Osteocyte (in vitro differentiated cells): ENCODE results near the gene ZBTB16. TPM values are rescaled to one million over a fixed set of nuclear protein-coding genes. Genes with fewer than 3 reads are reported as not detected.

ENCODE experiments used
- DNase-seq: peaks from one replicate; pipeline ENCODE4 v3.0.0; 2021; ENCODE audit warnings: mixed read lengths; ENCODE audit not compliant: unreplicated experiment; ENCODE audit errors: extremely low spot score
- H3K27ac Mint-ChIP-seq: one replicate; pipeline ENCODE4 v1.8.0; 2021; ENCODE audit warnings: mild to moderate bottlenecking, mixed read lengths; ENCODE audit not compliant: unreplicated experiment
- H3K27me3 Mint-ChIP-seq: one replicate; pipeline ENCODE4 v1.8.0; 2021; ENCODE audit warnings: mixed read lengths; ENCODE audit not compliant: unreplicated experiment
- H3K36me3 Mint-ChIP-seq: one replicate; pipeline ENCODE4 v1.8.0; 2021; ENCODE audit warnings: mixed read lengths; ENCODE audit not compliant: unreplicated experiment
- H3K4me1 Mint-ChIP-seq: one replicate; pipeline ENCODE4 v1.8.0; 2021; ENCODE audit warnings: mixed read lengths; ENCODE audit not compliant: unreplicated experiment
- H3K4me3 Mint-ChIP-seq: one replicate; pipeline ENCODE4 v1.8.0; 2021; ENCODE audit warnings: mild to moderate bottlenecking, moderate library complexity, mixed read lengths; ENCODE audit not compliant: unreplicated experiment
- H3K9me3 Mint-ChIP-seq: one replicate; pipeline ENCODE4 v1.8.0; 2021; ENCODE audit warnings: mixed read lengths; ENCODE audit not compliant: unreplicated experiment
- total RNA-seq: library from RNA; stranded (reverse); gene quantifications from 2 replicates; pipeline ENCODE4 v1.2.1, GENCODE V29; 2021
- TF ChIP-seq, protein P1 (sequence below): fragments of 200-600 bp; sonication (generic); IDR thresholded peaks from 2 replicates; pipeline ENCODE4 v1.5.0; 2021; ENCODE audit warnings: antibody characterized with exemption, mild to moderate bottlenecking, moderate library complexity

Gene ZBTB16
- total RNA-seq, 1 donor from 2014 or later, result 20.3 TPM

DNA sequence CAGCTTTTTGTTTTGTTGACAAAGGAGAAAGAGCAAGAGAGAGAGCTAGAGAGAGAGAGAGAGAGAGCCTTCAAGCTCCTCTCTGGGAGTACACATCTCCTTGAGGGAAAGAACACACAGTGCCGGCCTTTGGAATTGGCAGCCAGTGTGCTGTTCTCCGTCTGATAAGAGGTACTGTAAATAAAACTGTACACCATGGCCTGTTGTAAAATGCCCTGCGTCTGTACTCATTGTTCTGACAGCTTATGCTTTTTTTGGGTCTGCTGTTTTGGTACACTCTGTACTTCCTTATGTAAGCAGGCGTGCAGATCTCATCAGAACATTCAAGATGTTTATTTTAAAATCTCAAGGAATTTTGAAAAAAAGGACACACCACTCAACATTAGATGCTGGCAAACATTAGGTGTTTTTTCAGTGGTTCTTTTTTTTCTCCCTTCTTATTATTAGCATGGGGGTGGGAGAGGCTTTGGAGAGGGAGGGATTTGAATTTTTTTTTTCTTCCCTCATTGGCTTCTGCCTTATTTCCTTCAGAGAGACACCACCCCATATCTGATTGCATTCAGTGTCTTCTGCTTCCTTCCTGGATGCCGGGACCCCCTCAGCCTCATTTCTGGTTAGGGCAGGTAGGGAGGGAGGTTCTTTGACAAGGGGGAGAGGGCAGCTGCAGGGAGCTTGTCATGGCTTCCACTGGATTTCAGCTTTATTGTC, 119.9 kb downstream of the ZBTB16 start:
- Mint-ChIP-seq H3K4me3 (peak overlapping the region; percentile 62), H3K36me3 (no peaks in the 10 kb centered on the region), H3K27me3 (peaks cover 2% of the 10 kb centered on the region), H3K4me1 (peaks cover 51% of the 10 kb centered on the region), H3K27ac (peak overlapping the region; percentile 94), H3K9me3 (no peaks in the 10 kb centered on the region)
- TF ChIP-seq, protein P1, sequence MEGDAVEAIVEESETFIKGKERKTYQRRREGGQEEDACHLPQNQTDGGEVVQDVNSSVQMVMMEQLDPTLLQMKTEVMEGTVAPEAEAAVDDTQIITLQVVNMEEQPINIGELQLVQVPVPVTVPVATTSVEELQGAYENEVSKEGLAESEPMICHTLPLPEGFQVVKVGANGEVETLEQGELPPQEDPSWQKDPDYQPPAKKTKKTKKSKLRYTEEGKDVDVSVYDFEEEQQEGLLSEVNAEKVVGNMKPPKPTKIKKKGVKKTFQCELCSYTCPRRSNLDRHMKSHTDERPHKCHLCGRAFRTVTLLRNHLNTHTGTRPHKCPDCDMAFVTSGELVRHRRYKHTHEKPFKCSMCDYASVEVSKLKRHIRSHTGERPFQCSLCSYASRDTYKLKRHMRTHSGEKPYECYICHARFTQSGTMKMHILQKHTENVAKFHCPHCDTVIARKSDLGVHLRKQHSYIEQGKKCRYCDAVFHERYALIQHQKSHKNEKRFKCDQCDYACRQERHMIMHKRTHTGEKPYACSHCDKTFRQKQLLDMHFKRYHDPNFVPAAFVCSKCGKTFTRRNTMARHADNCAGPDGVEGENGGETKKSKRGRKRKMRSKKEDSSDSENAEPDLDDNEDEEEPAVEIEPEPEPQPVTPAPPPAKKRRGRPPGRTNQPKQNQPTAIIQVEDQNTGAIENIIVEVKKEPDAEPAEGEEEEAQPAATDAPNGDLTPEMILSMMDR, result no peak
- no peak for DNase-seq

DNA sequence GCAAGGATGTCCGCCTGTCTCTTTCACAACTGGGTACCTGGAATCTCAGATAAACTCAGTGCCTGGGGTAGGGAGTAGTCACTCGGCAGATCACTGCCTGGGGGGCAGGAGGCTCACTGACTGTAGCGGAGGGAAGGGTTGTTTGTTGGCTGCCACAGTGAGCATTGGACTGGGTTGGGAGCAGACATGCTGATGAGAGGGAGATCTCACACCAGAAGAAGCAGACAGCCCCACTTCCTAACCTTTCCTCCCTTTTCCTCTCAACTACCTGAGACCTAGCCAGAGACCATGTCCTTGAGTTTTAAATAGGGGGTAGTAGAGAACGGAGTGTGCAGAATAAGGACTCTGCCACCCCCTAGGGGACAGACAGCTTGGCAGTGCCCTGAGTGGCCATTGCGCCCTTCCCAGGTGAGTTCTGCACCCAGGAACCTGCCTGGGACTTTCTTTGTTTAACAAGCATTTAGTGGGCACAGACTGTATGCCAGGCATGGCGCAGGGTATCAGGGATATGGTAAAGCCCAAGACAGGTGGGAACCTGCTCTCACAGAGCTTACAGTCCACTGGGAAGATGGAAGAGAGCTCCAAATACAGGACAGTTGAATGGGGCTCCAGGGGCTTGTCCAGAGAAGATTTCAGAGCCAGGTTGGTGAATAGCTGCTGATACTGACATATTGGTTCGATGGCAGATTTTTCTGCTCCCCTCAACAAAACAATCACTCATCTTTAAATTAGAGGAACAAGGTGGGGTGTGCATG, 121.0 kb downstream of the ZBTB16 start:
- Mint-ChIP-seq H3K27ac (peak overlapping the region; percentile 94), H3K4me3 (peak overlapping the region; percentile 62), H3K27me3 (peaks cover 2% of the 10 kb centered on the region), H3K9me3 (no peaks in the 10 kb centered on the region), H3K36me3 (no peaks in the 10 kb centered on the region), H3K4me1 (peaks cover 49% of the 10 kb centered on the region)
- DNase-seq, result no peak
- TF ChIP-seq, protein P1, result peak; percentile 56

DNA sequence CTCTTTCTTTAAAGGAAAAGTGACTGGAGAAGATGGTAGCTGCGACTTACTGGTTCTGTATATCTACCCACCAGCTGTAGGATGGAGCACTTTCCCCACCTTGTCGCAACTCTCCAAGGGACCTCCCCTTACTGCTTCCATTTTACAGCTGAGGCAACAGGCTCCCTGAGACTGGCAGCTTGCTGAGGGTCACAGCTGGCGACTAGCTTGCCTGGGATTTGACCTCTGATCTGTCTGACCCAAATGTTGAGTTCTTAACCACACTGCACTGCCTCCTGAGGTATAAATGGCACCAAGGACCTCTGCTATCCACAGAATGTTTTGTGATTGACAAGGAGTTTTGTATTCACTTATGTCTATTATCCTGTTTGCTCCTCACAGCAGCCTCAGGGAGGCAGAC, 121.7 kb downstream of the ZBTB16 start:
- H3K27me3 Mint-ChIP-seq, result peaks cover 2% of the 10 kb centered on the region
- TF ChIP-seq, protein P1, result no peak
- H3K4me1 Mint-ChIP-seq, result peaks cover 48% of the 10 kb centered on the region
- no peaks in the 10 kb centered on the region for H3K36me3 Mint-ChIP-seq
- no peak overlapping the region for H3K27ac Mint-ChIP-seq
- no peak for DNase-seq
- no peak overlapping the region for H3K4me3 Mint-ChIP-seq
- H3K9me3 Mint-ChIP-seq, result no peaks in the 10 kb centered on the region

DNA sequence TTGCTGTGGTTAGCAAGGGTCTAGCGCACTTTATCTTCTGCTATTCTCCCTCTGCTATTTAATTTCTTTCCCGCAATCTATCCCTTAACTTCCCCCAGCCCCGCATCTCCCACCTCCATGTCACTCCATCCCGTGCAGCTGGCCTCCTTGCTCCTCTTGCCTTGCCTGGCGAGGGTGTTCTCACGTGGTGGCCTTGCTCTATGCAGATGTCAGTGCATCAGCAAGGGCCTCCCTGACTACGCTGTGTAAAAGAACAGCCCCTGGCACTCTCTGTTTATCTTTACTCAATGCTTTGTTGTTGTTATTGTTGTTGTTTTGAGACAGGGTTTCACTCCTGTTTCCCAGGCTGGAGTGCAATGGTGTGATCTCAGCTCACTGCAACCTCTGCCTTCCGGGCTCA, 122.2 kb downstream of the ZBTB16 start:
- no peaks in the 10 kb centered on the region for H3K9me3 Mint-ChIP-seq
- TF ChIP-seq, protein P1, result no peak
- H3K27ac Mint-ChIP-seq, result no peak overlapping the region
- peaks cover 47% of the 10 kb centered on the region for H3K4me1 Mint-ChIP-seq
- no peak overlapping the region for H3K4me3 Mint-ChIP-seq
- H3K36me3 Mint-ChIP-seq, result peaks cover 2% of the 10 kb centered on the region
- no peak for DNase-seq
- H3K27me3 Mint-ChIP-seq, result peaks cover 2% of the 10 kb centered on the region

DNA sequence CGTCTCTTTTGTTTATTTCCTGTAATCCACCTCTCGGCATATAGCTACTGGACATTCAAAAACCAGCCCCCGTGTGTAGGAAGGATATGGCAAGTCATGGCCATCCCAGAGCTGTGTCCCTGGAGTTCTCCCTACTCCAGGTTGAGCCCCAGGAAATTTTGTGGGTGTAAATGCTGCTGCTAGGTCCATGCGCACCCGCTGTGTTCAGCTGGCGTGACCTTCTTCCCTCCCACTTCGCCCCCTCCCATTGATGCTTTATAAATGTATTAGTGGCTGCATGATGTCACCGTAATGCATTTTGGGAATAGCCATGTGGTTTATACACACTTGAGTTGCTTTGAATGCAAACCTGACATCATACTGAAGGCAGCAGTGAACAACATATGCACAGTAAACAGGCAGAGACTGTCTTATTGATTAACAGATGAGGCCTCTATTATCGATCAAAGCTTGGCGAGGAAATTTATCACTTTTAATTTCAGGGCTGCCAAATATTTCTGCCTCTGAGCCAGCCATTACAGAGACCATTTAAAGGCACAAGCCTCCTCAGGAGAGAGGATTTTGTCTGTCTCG, 123.0 kb downstream of the ZBTB16 start:
- H3K4me1 Mint-ChIP-seq, result peaks cover 41% of the 10 kb centered on the region
- H3K27ac Mint-ChIP-seq, result no peak overlapping the region

More for the DNA sequence above, 123.0 kb downstream of the ZBTB16 start:
- Mint-ChIP-seq H3K9me3 (no peaks in the 10 kb centered on the region), H3K27me3 (peaks cover 2% of the 10 kb centered on the region), H3K36me3 (peaks cover 10% of the 10 kb centered on the region), H3K4me3 (no peak overlapping the region)
- no peak for DNase-seq
- TF ChIP-seq, protein P1, result no peak
